GM12801 (cell line): ENCODE results near the gene ANAPC16.

Experiments
- CTCF ChIP-seq: IDR thresholded peaks from one replicate; pipeline ENCODE4 v1.5.1; 2011; ENCODE audit warnings: control low read depth; ENCODE audit not compliant: insufficient read length; ENCODE audit errors: extremely low read depth

The ANAPC16 gene

DNA sequence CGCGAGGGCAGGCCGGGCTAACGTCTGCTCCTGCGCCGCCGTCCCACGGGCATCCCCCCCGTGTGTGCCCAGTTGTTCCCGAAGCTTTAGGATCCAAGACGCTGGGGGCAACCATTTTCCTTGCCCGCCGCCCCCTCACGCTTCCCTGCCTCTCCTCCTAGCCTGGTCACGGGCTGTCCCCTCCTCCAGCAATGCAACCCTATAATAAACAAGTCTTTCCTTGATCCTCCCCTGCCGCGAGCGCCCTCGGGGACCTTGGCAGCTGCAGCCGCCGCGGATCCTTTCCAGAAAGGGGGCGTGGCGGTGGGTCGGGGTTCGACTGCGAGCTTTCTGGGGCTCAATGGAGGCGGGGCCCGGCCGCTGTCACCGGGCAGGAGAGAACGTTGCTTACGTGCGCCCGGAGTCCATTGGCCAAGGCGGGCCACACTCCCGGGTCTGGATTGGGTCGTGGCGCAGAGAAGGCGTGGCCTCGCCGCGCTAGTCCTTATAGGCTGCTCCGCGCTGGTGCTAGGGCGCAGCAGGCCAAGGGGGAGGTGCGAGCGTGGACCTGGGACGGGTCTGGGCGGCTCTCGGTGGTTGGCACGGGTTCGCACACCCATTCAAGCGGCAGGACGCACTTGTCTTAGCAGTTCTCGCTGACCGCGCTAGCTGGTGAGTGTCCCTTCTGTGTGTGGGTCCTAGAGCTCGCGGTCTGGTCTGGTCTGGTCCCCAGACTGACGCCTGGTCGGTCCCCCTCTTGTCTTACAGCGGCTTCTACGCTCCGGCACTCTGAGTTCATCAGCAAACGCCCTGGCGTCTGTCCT lies 57.8 kb downstream of the ANAPC16 start, which contains the start of gene DDIT4:
Gene DDIT4, plus strand, starts transcription at position 515 of the 803 bp plus-strand sequence. CDS start 293 bp downstream, outside the sequence.
- TF ChIP-seq CTCF = no peak

DNA sequence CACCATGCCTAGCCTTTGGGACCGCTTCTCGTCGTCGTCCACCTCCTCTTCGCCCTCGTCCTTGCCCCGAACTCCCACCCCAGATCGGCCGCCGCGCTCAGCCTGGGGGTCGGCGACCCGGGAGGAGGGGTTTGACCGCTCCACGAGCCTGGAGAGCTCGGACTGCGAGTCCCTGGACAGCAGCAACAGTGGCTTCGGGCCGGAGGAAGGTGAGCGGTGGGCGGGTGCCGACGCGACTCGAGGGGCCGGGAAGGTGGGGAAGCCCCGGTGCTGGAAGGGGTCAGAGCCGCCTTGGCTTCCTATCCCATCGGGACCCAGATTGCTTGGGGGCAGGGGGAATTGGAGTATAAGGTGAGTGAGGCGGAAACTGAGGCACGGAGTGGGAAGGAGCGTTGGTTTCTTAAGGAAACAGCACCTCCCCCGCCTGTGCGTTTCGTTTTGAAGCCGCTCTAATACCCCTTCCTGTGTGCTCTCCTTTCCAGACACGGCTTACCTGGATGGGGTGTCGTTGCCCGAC lies 58.5 kb downstream of the ANAPC16 start:
- no peak for TF ChIP-seq CTCF

GRCh38 chr10:72274730-72275350 lies 59.0 kb downstream of the ANAPC16 start:
- TF ChIP-seq CTCF = no peak

DNA sequence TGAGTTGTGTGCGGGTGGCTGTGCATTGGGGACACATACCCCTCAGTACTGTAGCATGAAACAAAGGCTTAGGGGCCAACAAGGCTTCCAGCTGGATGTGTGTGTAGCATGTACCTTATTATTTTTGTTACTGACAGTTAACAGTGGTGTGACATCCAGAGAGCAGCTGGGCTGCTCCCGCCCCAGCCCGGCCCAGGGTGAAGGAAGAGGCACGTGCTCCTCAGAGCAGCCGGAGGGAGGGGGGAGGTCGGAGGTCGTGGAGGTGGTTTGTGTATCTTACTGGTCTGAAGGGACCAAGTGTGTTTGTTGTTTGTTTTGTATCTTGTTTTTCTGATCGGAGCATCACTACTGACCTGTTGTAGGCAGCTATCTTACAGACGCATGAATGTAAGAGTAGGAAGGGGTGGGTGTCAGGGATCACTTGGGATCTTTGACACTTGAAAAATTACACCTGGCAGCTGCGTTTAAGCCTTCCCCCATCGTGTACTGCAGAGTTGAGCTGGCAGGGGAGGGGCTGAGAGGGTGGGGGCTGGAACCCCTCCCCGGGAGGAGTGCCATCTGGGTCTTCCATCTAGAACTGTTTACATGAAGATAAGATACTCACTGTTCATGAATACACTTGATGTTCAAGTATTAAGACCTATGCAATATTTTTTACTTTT lies 59.7 kb downstream of the ANAPC16 start:
- no peak for TF ChIP-seq CTCF

DNA sequence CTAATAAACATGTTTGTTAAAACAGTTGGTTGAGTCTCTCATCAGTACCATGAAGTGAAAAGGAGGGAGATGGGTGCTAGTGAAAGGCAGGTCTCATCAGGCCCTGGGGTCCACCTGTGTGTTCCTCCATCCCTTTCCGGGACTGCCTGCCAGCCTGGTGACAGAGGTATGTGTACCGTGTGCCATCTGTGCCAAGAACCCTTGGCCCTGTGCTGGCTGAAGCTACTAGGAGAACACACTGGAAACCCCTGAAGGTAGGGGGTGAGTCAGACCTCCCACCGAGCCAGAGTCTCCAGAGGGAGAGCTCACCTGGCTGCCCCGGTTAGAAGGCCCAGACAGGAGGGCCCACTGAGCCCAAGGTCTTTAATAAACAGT lies 60.2 kb downstream of the ANAPC16 start:
- no peak for TF ChIP-seq CTCF

- TF ChIP-seq CTCF = no peak
These were observed 60.9 kb downstream of the ANAPC16 start for GRCh38 chr10:72276421-72277339.
